Fibroblast of lung (primary cell): ENCODE measurements around the gene TMEM272. TPM values are rescaled to one million over a fixed set of nuclear protein-coding genes. Genes with fewer than 3 reads are reported as not detected.

Experiments used
- DNase-seq, 2 donors: peaks; one replicate each; pipeline versions ENCODE4 v3.0.0 to v3.0.0-alpha.2; 2010; ENCODE audit warnings: low read depth in 2 of 2
- H2AFZ ChIP-seq: 2 replicates; pipeline ENCODE4 v1.5.1; 2012; ENCODE audit warnings: low read length, control low read depth, inconsistent platforms
- H3K27ac ChIP-seq: 2 replicates; pipeline ENCODE4 v1.5.1; 2011; ENCODE audit warnings: low read length, control low read depth; ENCODE audit not compliant: insufficient read depth
- H3K27me3 ChIP-seq: 2 replicates; pipeline ENCODE4 v1.5.1; 2011; ENCODE audit warnings: mild to moderate bottlenecking, low read length; ENCODE audit not compliant: control insufficient read depth, insufficient read depth
- H3K36me3 ChIP-seq: 2 replicates; pipeline ENCODE4 v1.5.1; 2011; ENCODE audit warnings: low read length; ENCODE audit not compliant: control insufficient read depth, insufficient read depth
- H3K4me1 ChIP-seq: 2 replicates; pipeline ENCODE4 v1.5.1; 2011; ENCODE audit warnings: low read length; ENCODE audit not compliant: control insufficient read depth, insufficient read depth; ENCODE audit errors: extremely low read depth
- H3K4me2 ChIP-seq: 2 replicates; pipeline ENCODE4 v1.5.1; 2011; ENCODE audit warnings: low read length, control low read depth; ENCODE audit not compliant: insufficient read depth; ENCODE audit errors: extremely low read depth
- H3K4me3 ChIP-seq, 4 experiments: fragments of 200-600 bp in 1 of 4; sonication (generic) in 1 of 4; replicated peaks in 1 of 4; 2 replicates each; pipeline ENCODE4 v1.5.1; 2011 to 2016; ENCODE audit warnings: low read length in 4 of 4, low read depth in 3 of 4, mild to moderate bottlenecking in 3 of 4, control low read depth in 2 of 4, inconsistent platforms in 1 of 4, mixed read lengths in 1 of 4; ENCODE audit not compliant: insufficient read depth in 1 of 4; ENCODE audit errors: control extremely low read depth in 1 of 4
- H3K79me2 ChIP-seq: 2 replicates; pipeline ENCODE4 v1.5.1; 2012; ENCODE audit warnings: mild to moderate bottlenecking, low read length, inconsistent platforms; ENCODE audit not compliant: control insufficient read depth, insufficient read depth
- H3K9ac ChIP-seq: 2 replicates; pipeline ENCODE4 v1.5.1; 2011; ENCODE audit warnings: mild to moderate bottlenecking, low read length, control low read depth; ENCODE audit not compliant: insufficient read depth
- H3K9me3 ChIP-seq: 2 replicates; pipeline ENCODE4 v1.5.1; 2012; ENCODE audit warnings: low read depth, low read length; ENCODE audit not compliant: control insufficient read depth, insufficient read depth
- H4K20me1 ChIP-seq: 2 replicates; pipeline ENCODE4 v1.5.1; 2011; ENCODE audit warnings: low read length; ENCODE audit not compliant: control insufficient read depth, insufficient read depth; ENCODE audit errors: extremely low read depth
- EZH2 ChIP-seq: IDR thresholded peaks from 2 replicates; pipeline ENCODE4 v1.5.1; 2012; ENCODE audit warnings: low read length, control low read depth, mild to moderate bottlenecking; ENCODE audit errors: missing control alignments
- polyA plus RNA-seq, 2 donors: library from polyadenylated mRNA; depleted of rRNA in 1 of 2; stranded (reverse) in 1 of 2; unstranded in 1 of 2; fragments of >200 nt; gene quantifications; 2 replicates each; pipeline ENCODE4 v1.2.1, GENCODE V29; 2011 to 2012; ENCODE audit warnings: missing spikeins in 1 of 2
- total RNA-seq: library from RNA; depleted of rRNA; stranded (reverse); fragments of >200 nt; gene quantifications from 2 replicates; pipeline ENCODE4 v1.2.1, GENCODE V29; 2014
- TF ChIP-seq, protein P1 (sequence below), 2 donors: IDR thresholded peaks in 1 of 2; conservative IDR thresholded peaks in 1 of 2; 1 replicate in 1 of 2; 2 replicates in 1 of 2; pipeline ENCODE4 v1.5.1; 2011 to 2012; ENCODE audit warnings: low read length in 2 of 2, control low read depth in 1 of 2, inconsistent platforms in 1 of 2, low read depth in 1 of 2, mild to moderate bottlenecking in 1 of 2

The TMEM272 gene
- total and polyA plus RNA-seq, 2 donors (not counting 1 experiment from before 2014, with no cell fraction given) = not detected

DNA sequence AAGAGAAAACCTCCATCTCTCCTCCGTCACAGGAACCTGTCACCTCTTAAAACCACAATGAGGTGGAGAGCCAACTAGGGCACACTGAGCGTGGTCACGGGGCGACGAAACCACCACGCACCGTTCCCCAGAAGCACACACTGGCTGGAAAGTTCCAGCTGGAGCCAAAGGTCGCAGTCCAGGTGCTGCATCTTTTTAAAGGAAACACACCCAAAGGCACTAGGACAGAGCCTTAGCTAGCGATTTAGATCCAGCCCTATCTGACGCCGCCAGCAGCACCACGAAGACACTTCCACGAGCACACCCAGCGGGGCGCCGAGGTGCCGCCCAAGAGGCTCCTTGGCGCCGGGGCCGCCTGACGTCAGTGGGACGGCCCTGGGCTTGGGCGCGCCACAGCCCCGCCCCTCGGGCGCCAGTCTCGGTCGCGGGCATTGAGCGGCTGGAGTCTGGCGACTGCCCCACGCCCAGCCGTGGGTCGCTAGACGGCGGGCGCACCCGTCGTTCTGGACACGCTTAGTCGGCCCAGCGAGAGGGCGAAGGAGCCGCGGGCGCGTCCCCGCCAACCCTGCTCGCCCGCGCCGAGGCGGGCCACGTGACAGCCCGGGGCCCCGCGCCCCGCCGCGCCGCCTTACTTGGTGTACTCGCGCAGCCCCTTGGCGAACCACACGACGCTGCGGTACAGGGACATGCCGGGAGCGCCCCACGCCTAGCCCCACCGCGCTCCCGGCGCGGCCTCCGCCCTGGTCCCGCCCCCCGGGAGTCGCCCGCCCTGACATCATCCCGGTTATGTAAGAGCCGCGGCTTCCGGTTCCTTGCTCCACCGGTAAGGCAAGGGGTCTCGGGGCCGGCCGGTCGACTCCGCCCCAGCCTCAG, 41.3 kb downstream of the TMEM272 start, which contains the start of gene DHRS12:
Gene DHRS12, minus strand, starts transcription at position 742 of the 873 bp plus-strand sequence. CDS start 4,504 bp downstream, outside the sequence.
- peak within 1 kb of the TSS; percentile 88 for H3K27ac ChIP-seq
- peak within 1 kb of the TSS; percentile 97 for H3K9ac ChIP-seq
- DNase-seq = peak; percentile 68 to 80
- H3K4me2 ChIP-seq = peak within 1 kb of the TSS; percentile 96
- no peak for TF ChIP-seq EZH2
- TF ChIP-seq, protein P1, sequence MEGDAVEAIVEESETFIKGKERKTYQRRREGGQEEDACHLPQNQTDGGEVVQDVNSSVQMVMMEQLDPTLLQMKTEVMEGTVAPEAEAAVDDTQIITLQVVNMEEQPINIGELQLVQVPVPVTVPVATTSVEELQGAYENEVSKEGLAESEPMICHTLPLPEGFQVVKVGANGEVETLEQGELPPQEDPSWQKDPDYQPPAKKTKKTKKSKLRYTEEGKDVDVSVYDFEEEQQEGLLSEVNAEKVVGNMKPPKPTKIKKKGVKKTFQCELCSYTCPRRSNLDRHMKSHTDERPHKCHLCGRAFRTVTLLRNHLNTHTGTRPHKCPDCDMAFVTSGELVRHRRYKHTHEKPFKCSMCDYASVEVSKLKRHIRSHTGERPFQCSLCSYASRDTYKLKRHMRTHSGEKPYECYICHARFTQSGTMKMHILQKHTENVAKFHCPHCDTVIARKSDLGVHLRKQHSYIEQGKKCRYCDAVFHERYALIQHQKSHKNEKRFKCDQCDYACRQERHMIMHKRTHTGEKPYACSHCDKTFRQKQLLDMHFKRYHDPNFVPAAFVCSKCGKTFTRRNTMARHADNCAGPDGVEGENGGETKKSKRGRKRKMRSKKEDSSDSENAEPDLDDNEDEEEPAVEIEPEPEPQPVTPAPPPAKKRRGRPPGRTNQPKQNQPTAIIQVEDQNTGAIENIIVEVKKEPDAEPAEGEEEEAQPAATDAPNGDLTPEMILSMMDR (conservative IDR thresholded peaks at IDR 0.05 in 1 of 2, IDR thresholded peaks at IDR 0.05 in 1 of 2; ENCODE audit: low read depth in 1 of 2, low read length in 2 of 2) = peak in 1 of 2 donors; percentile 5
- peak within 1 kb of the TSS; percentile 68 to 77 (median 70) for H3K4me3 ChIP-seq
- H3K36me3 ChIP-seq = no peaks in the 10 kb centered on the region
- H2AFZ ChIP-seq = peak within 1 kb of the TSS; percentile 91
- H4K20me1 ChIP-seq = no peaks in the 10 kb centered on the region
- peaks cover 17% of the 10 kb centered on the region for H3K4me1 ChIP-seq
- no peaks in the 10 kb centered on the region for H3K27me3 ChIP-seq
- no peaks in the 10 kb centered on the region for H3K9me3 ChIP-seq
- no peaks in the 10 kb centered on the region for H3K79me2 ChIP-seq

GRCh38 chr13:51802631-51803418, 42.2 kb downstream of the TMEM272 start:
- DNase-seq = no peak
- Histone ChIP-seq H3K79me2 (no peaks in the 10 kb centered on the region), H3K36me3 (no peaks in the 10 kb centered on the region), H3K9me3 (no peaks in the 10 kb centered on the region), H3K27ac (peak overlapping the region; percentile 88), H3K4me2 (peak overlapping the region; percentile 96), H4K20me1 (no peaks in the 10 kb centered on the region), H3K4me1 (peaks cover 17% of the 10 kb centered on the region), H2AFZ (peak overlapping the region; percentile 91), H3K9ac (peak overlapping the region; percentile 97), H3K4me3 (peak overlapping the region; percentile 68 to 77 (median 70)), H3K27me3 (no peaks in the 10 kb centered on the region)
- TF ChIP-seq, protein P1 (conservative IDR thresholded peaks at IDR 0.05 in 1 of 2, IDR thresholded peaks at IDR 0.05 in 1 of 2; ENCODE audit: low read depth in 1 of 2, low read length in 2 of 2) = no peak
- no peak for TF ChIP-seq EZH2

DNA sequence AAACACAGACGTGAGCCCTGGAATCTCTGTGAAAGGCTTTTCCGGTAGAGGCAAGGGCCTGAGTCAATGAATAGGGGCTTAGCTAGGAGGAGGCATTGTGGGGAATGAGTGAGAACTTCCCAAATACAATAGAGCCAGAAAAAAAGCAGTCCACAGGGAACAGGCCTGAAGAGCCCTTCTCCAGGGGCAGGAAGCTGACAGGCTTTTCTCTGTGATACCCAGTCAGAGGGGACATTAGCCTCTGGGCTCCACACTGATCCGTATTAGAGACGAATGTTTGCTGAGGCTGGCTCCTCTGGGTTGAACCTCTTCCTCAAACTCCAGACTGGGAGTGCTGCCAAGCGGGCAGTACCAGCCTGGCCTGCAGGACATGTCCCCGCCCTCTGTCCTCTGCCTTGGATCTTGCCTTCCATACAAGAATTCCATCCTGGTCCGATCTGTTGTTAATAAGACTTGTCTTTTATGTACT, 43.3 kb downstream of the TMEM272 start:
- Histone ChIP-seq H3K4me3 (no peak overlapping the region), H2AFZ (no peak overlapping the region), H3K36me3 (no peaks in the 10 kb centered on the region), H3K9me3 (no peaks in the 10 kb centered on the region), H3K9ac (no peak overlapping the region), H3K4me1 (peaks cover 17% of the 10 kb centered on the region), H4K20me1 (no peaks in the 10 kb centered on the region), H3K27ac (no peak overlapping the region), H3K79me2 (no peaks in the 10 kb centered on the region), H3K27me3 (no peaks in the 10 kb centered on the region), H3K4me2 (no peak overlapping the region)
- no peak for TF ChIP-seq EZH2
- TF ChIP-seq, protein P1 (conservative IDR thresholded peaks at IDR 0.05 in 1 of 2, IDR thresholded peaks at IDR 0.05 in 1 of 2; ENCODE audit: low read depth in 1 of 2, low read length in 2 of 2) = no peak
- no peak for DNase-seq
